ENCODE data around the gene TTC39B. TPM values are rescaled to one million over a fixed set of nuclear protein-coding genes. Genes with fewer than 3 reads are reported as not detected.

The TTC39B gene
- total RNA-seq, 1 donor from 2014 or later, result 30.6 TPM

GRCh38 chr9:15286161-15286821, 20.7 kb downstream of the TTC39B start:
- no peak for TF ChIP-seq CTCF (IDR thresholded peaks at IDR 0.05)
- Mint-ChIP-seq H3K4me1 (ENCODE audit: low read depth) (peaks cover 38% of the 10 kb centered on the region), H3K36me3 (ENCODE audit: low read depth) (peaks cover 4% of the 10 kb centered on the region), H3K27me3 (ENCODE audit: low read depth) (no peaks in the 10 kb centered on the region), H3K9me3 (ENCODE audit: low read depth) (no peaks in the 10 kb centered on the region), H3K27ac (ENCODE audit: unreplicated experiment) (no peak overlapping the region), H3K4me3 (ENCODE audit: unreplicated experiment) (no peak overlapping the region)
- no peak for DNase-seq (ENCODE audit: low spot score)

- H3K4me1 Mint-ChIP-seq (ENCODE audit: low read depth), result peaks cover 33% of the 10 kb centered on the region
- peaks cover 3% of the 10 kb centered on the region for H3K36me3 Mint-ChIP-seq (ENCODE audit: low read depth)
- no peak overlapping the region for H3K4me3 Mint-ChIP-seq (ENCODE audit: unreplicated experiment)
- no peak for TF ChIP-seq CTCF (IDR thresholded peaks at IDR 0.05)
- DNase-seq (ENCODE audit: low spot score), result no peak
- no peaks in the 10 kb centered on the region for H3K9me3 Mint-ChIP-seq (ENCODE audit: low read depth)
- no peaks in the 10 kb centered on the region for H3K27me3 Mint-ChIP-seq (ENCODE audit: low read depth)
- H3K27ac Mint-ChIP-seq (ENCODE audit: unreplicated experiment), result no peak overlapping the region
Measured at GRCh38 chr9:15282567-15283285, 24.3 kb downstream of the TTC39B start.

GRCh38 chr9:15280647-15281046, 26.4 kb downstream of the TTC39B start:
- H3K4me1 Mint-ChIP-seq (ENCODE audit: low read depth), result peaks cover 25% of the 10 kb centered on the region
- H3K27me3 Mint-ChIP-seq (ENCODE audit: low read depth), result no peaks in the 10 kb centered on the region
- H3K9me3 Mint-ChIP-seq (ENCODE audit: low read depth), result no peaks in the 10 kb centered on the region
- no peak for DNase-seq (ENCODE audit: low spot score)
- H3K36me3 Mint-ChIP-seq (ENCODE audit: low read depth), result no peaks in the 10 kb centered on the region
- H3K4me3 Mint-ChIP-seq (ENCODE audit: unreplicated experiment), result no peak overlapping the region
- TF ChIP-seq CTCF (IDR thresholded peaks at IDR 0.05), result no peak
- H3K27ac Mint-ChIP-seq (ENCODE audit: unreplicated experiment), result no peak overlapping the region

- Mint-ChIP-seq H3K36me3 (ENCODE audit: low read depth) (no peaks in the 10 kb centered on the region), H3K27ac (ENCODE audit: unreplicated experiment) (no peak overlapping the region)
Measured at GRCh38 chr9:15278839-15279238, 28.2 kb downstream of the TTC39B start.

More at GRCh38 chr9:15278839-15279238, 28.2 kb downstream of the TTC39B start:
- no peak overlapping the region for H3K4me3 Mint-ChIP-seq (ENCODE audit: unreplicated experiment)
- DNase-seq (ENCODE audit: low spot score), result no peak
- no peaks in the 10 kb centered on the region for H3K9me3 Mint-ChIP-seq (ENCODE audit: low read depth)
- H3K27me3 Mint-ChIP-seq (ENCODE audit: low read depth), result no peaks in the 10 kb centered on the region
- TF ChIP-seq CTCF (IDR thresholded peaks at IDR 0.05), result no peak
- H3K4me1 Mint-ChIP-seq (ENCODE audit: low read depth), result peaks cover 25% of the 10 kb centered on the region

All from chondrocyte (in vitro differentiated cells).